ENCODE data around the gene FASTKD3. TPM values are rescaled to one million over a fixed set of nuclear protein-coding genes. Genes with fewer than 3 reads are reported as not detected.

Gene FASTKD3
- total RNA-seq, 2 donors from 2014 or later, result 4.6 TPM

- no peak for TF ChIP-seq CTCF (IDR thresholded peaks at IDR 0.05)
- no peak for DNase-seq (ENCODE audit: low spot score)
- Histone ChIP-seq H3K27ac (no peak overlapping the region), H3K4me3 (no peak overlapping the region), H3K9me3 (no peaks in the 10 kb centered on the region), H3K27me3 (no peaks in the 10 kb centered on the region), H3K36me3 (peaks cover 74% of the 10 kb centered on the region), H3K4me1 (no peaks in the 10 kb centered on the region)
These were observed 15.8 kb upstream of the FASTKD3 start for GRCh38 chr5:7884491-7885267.

GRCh38 chr5:7882926-7883325 is 14.1 kb upstream of the FASTKD3 start:
- Histone ChIP-seq H3K27ac (no peak overlapping the region), H3K4me1 (peaks cover 0 to 4% of the 10 kb centered on the region in 2 donors), H3K9me3 (no peaks in the 10 kb centered on the region), H3K4me3 (no peak overlapping the region), H3K36me3 (peaks cover 81% of the 10 kb centered on the region), H3K27me3 (no peaks in the 10 kb centered on the region)
- no peak for DNase-seq (ENCODE audit: low spot score)
- TF ChIP-seq CTCF (IDR thresholded peaks at IDR 0.05), result no peak

- Histone ChIP-seq H3K4me3 (no peak overlapping the region), H3K27ac (no peak overlapping the region), H3K9me3 (no peaks in the 10 kb centered on the region), H3K4me1 (peaks cover 0 to 4% of the 10 kb centered on the region in 2 donors), H3K27me3 (no peaks in the 10 kb centered on the region), H3K36me3 (peaks cover 88% of the 10 kb centered on the region)
- TF ChIP-seq CTCF (IDR thresholded peaks at IDR 0.05), result no peak
- DNase-seq (ENCODE audit: low spot score), result no peak
These were observed 13.0 kb upstream of the FASTKD3 start for GRCh38 chr5:7881816-7882215.

GRCh38 chr5:7881091-7881490 is 12.3 kb upstream of the FASTKD3 start:
- no peak overlapping the region for H3K4me3 ChIP-seq
- peaks cover 88% of the 10 kb centered on the region for H3K36me3 ChIP-seq
- DNase-seq (ENCODE audit: low spot score), result no peak
- no peak overlapping the region for H3K27ac ChIP-seq
- no peaks in the 10 kb centered on the region for H3K27me3 ChIP-seq
- peaks cover 0 to 4% of the 10 kb centered on the region in 2 donors for H3K4me1 ChIP-seq
- no peaks in the 10 kb centered on the region for H3K9me3 ChIP-seq
- TF ChIP-seq CTCF (IDR thresholded peaks at IDR 0.05), result no peak

GRCh38 chr5:7878381-7878873 is 9.6 kb upstream of the FASTKD3 start:
- TF ChIP-seq CTCF (IDR thresholded peaks at IDR 0.05), result no peak
- Histone ChIP-seq H3K36me3 (peaks cover 73% of the 10 kb centered on the region), H3K27ac (no peak overlapping the region), H3K4me3 (no peak overlapping the region), H3K4me1 (peaks cover 0 to 4% of the 10 kb centered on the region in 2 donors), H3K9me3 (no peaks in the 10 kb centered on the region), H3K27me3 (no peaks in the 10 kb centered on the region)
- no peak for DNase-seq (ENCODE audit: low spot score)
